Measurements from ENCODE around the gene ATP7B.

- TF ChIP-seq CTCF (IDR thresholded peaks at IDR 0.05; ENCODE audit: insufficient read depth, low read depth, low read length) (no peak), EZH2 (IDR thresholded peaks at IDR 0.05; ENCODE audit: insufficient read depth, low read length) (no peak)
These were observed 29.9 kb downstream of the ATP7B start for GRCh38 chr13:51981355-51981754.

Measured in astrocyte (in vitro differentiated cells and primary cell).